Measurements from ENCODE around the gene DAB2IP.

GRCh38 chr9:121752929-121753328 is 101.5 kb downstream of the DAB2IP start:
- no peak for TF ChIP-seq CTCF (IDR thresholded peaks at IDR 0.05)
- no peak for TF ChIP-seq POLR2A (IDR thresholded peaks at IDR 0.05)
- TF ChIP-seq POLR2AphosphoS5 (IDR thresholded peaks at IDR 0.05), result no peak
- TF ChIP-seq EP300 (IDR thresholded peaks at IDR 0.05), result no peak
